Panc1 (cell line): ENCODE data around the gene SAMD4A. TPM values are rescaled to one million over a fixed set of nuclear protein-coding genes. Genes with fewer than 3 reads are reported as not detected.

Experiments
- ATAC-seq: fragments of 200-7000 bp; cut with Tn5 transposase; 2 replicates; pipeline ENCODE4 v1.9.1; 2020; ENCODE audit warnings: mild to moderate bottlenecking, moderate library complexity
- BruUV-seq: library from RNA; stranded (reverse); fragments of 400-500 nt; replicated peaks from 2 replicates; lab custom pipeline; 2021; lab: Mats Ljungman, UMichigan
- CTCF ChIA-PET: fragments of 300-600 bp; sonication (Branson Sonifier 250); formaldehyde crosslinking; loops from one replicate; lab custom pipeline; 2022; ENCODE audit warnings: antibody characterized with exemption; lab: Charles Lee
- POLR2A ChIA-PET: fragments of 300-600 bp; sonication (Branson Sonifier 250); formaldehyde crosslinking; loops from one replicate; lab custom pipeline; 2022; ENCODE audit warnings: antibody characterized with exemption; lab: Charles Lee
- DNase-seq: peaks from one replicate; pipeline ENCODE4 v3.0.0-alpha.2; 2010; ENCODE audit warnings: low read depth, low spot score
- H3K27ac ChIP-seq: 2 replicates; pipeline ENCODE4 v1.5.1; 2011; ENCODE audit warnings: mild to moderate bottlenecking, low read length, inconsistent platforms
- H3K27me3 ChIP-seq: fragments of 200-500 bp; sonication (Bioruptor generic); 2 replicates; pipeline ENCODE4 v1.6.0; 2014; ENCODE audit warnings: low read length, inconsistent platforms; ENCODE audit not compliant: control insufficient read depth, insufficient read depth
- H3K36me3 ChIP-seq: fragments of 200-500 bp; sonication (Bioruptor generic); 2 replicates; pipeline ENCODE4 v1.5.1; 2014; ENCODE audit warnings: inconsistent platforms, mild to moderate bottlenecking, low read length, moderate library complexity; ENCODE audit not compliant: control insufficient read depth, insufficient read depth
- H3K4me1 ChIP-seq: 2 replicates; pipeline ENCODE4 v1.5.1; 2011; ENCODE audit warnings: inconsistent platforms, mild to moderate bottlenecking, low read length, moderate library complexity; ENCODE audit not compliant: control insufficient read depth, insufficient read depth
- H3K4me3 ChIP-seq, 2 experiments: 2 replicates each; pipeline ENCODE4 v1.5.1; 2011 to 2012; ENCODE audit warnings: low read depth in 2 of 2, low read length in 2 of 2, mild to moderate bottlenecking in 2 of 2, inconsistent platforms in 1 of 2, moderate library complexity in 1 of 2
- H3K9me3 ChIP-seq: fragments of 200-500 bp; sonication (Bioruptor generic); 2 replicates; pipeline ENCODE4 v1.5.1; 2014; ENCODE audit warnings: low read depth, mild to moderate bottlenecking, inconsistent platforms, low read length, moderate library complexity; ENCODE audit not compliant: control insufficient read depth, insufficient read depth
- CTCF ChIP-seq: fragments of 450-650 bp; IDR thresholded peaks from 2 replicates; pipeline ENCODE4 v1.5.1; 2017; ENCODE audit warnings: mild to moderate bottlenecking
- POLR2AphosphoS5 ChIP-seq: IDR thresholded peaks from 2 replicates; pipeline ENCODE4 v1.6.1; 2012; ENCODE audit warnings: mild to moderate bottlenecking, low read depth, low read length, moderate library complexity
- REST ChIP-seq, 2 experiments: IDR thresholded peaks; 2 replicates each; pipeline ENCODE4 v1.6.1; 2011 to 2012; ENCODE audit warnings: low read depth in 2 of 2, control low read depth in 1 of 2, low read length in 1 of 2, mild to moderate bottlenecking in 1 of 2, moderate library complexity in 1 of 2; ENCODE audit not compliant: insufficient read depth in 1 of 2
- SIN3A ChIP-seq: IDR thresholded peaks from 2 replicates; pipeline ENCODE4 v1.6.1; 2012; ENCODE audit warnings: low read depth, mild to moderate bottlenecking, low read length, moderate library complexity, borderline replicate concordance; ENCODE audit not compliant: insufficient read depth
- TCF7L2 ChIP-seq: IDR thresholded peaks from 2 replicates; pipeline ENCODE4 v1.6.1; 2011; ENCODE audit warnings: mild to moderate bottlenecking, low read depth, low read length, inconsistent platforms
- in situ Hi-C: cut with HindIII; loops from 2 replicates; pipeline ENCODE4 v1.10.0; 2016; ENCODE audit warnings: low sequenced_read_pairs, low pct_unique_long_range_greater_than_20kb
- intact Hi-C: fragments of 100-400 bp; cut with micrococcal nuclease; formaldehyde crosslinking; loops from one replicate; pipeline ENCODE4 v1.10.0; 2022; ENCODE audit not compliant: unreplicated experiment
- total RNA-seq: library from RNA; stranded (reverse); gene quantifications from one replicate; pipeline ENCODE4 v1.2.1, GENCODE V29; 2021; ENCODE audit not compliant: unreplicated experiment

The SAMD4A gene
- total RNA-seq, 1 experiment from 2014 or later: 15.2 TPM

GRCh38 chr14:54686871-54687749, 120.2 kb downstream of the SAMD4A start:
- H3K4me3 ChIP-seq: no peak overlapping the region
- ChIA-PET POLR2A (interaction anchor here (0.6 kb wide), 1 partner anchor 119 kb away, joined by 3 read pairs; no protein-coding TSS in a partner anchor), CTCF (no interaction called here)
- intact Hi-C loops: no loop called here
- no peak for ATAC-seq
- no peaks in the 10 kb centered on the region for H3K9me3 ChIP-seq
- BruUV-seq: no TSS peak
- DNase-seq: no peak
- no peak for TF ChIP-seq POLR2AphosphoS5
- TF ChIP-seq REST (IDR thresholded peaks at IDR 0.05; ENCODE audit: insufficient read depth in 1 of 2, low read depth in 2 of 2, low read length in 1 of 2): no peak
- no peaks in the 10 kb centered on the region for H3K4me1 ChIP-seq
- no peak overlapping the region for H3K27ac ChIP-seq
- no peaks in the 10 kb centered on the region for H3K36me3 ChIP-seq
- in situ Hi-C loops: no loop called here
- no peaks in the 10 kb centered on the region for H3K27me3 ChIP-seq

- TF ChIP-seq TCF7L2: no peak
- TF ChIP-seq SIN3A: no peak
- TF ChIP-seq POLR2AphosphoS5: no peak
- no peak for TF ChIP-seq CTCF
- TF ChIP-seq REST (IDR thresholded peaks at IDR 0.05; ENCODE audit: insufficient read depth in 1 of 2, low read depth in 2 of 2, low read length in 1 of 2): no peak
- CTCF ChIA-PET: no interaction called here
- in situ Hi-C loops: no loop called here
Measured at GRCh38 chr14:54687750-54688119, 120.8 kb downstream of the SAMD4A start.

More at GRCh38 chr14:54687750-54688119, 120.8 kb downstream of the SAMD4A start:
- BruUV-seq: no TSS peak
- POLR2A ChIA-PET: no interaction called here
- no peak overlapping the region for H3K27ac ChIP-seq
- no peaks in the 10 kb centered on the region for H3K36me3 ChIP-seq
- no peaks in the 10 kb centered on the region for H3K27me3 ChIP-seq
- no peak for ATAC-seq
- no peaks in the 10 kb centered on the region for H3K4me1 ChIP-seq
- intact Hi-C loops: no loop called here
- no peak overlapping the region for H3K4me3 ChIP-seq
- H3K9me3 ChIP-seq: no peaks in the 10 kb centered on the region
- no peak for DNase-seq
